NOMO-1 treated with dmso at 0.1 percent for 144 hours (cell line): ENCODE measurements around the gene ABCE1.
"Not testable (repeated sequence)": the region's sequence is repeated elsewhere in the genome, so short reads cannot be mapped to it uniquely, and the experiment has no call there.

Experiments
- DNase-seq: peaks from one replicate; lab custom pipeline; 2025; ENCODE audit not compliant: unreplicated experiment; lab: John Stamatoyannopoulos, UW

The ABCE1 gene

GRCh38 chr4:145101091-145101490 lies 3.0 kb downstream of the ABCE1 start:
- DNase-seq, result no peak

- DNase-seq, result no peak
These were observed 4.5 kb downstream of the ABCE1 start for GRCh38 chr4:145102619-145103018.

- DNase-seq, result no peak
These were observed 5.4 kb downstream of the ABCE1 start for GRCh38 chr4:145103496-145103895.

- no peak for DNase-seq
These were observed 9.0 kb downstream of the ABCE1 start for GRCh38 chr4:145107126-145107525.

- DNase-seq, result no peak
These were observed 10.0 kb downstream of the ABCE1 start for GRCh38 chr4:145108128-145108527.

GRCh38 chr4:145125396-145125795 lies 27.3 kb downstream of the ABCE1 start:
- no peak for DNase-seq

- DNase-seq, result no peak
These were observed 32.0 kb downstream of the ABCE1 start for GRCh38 chr4:145130130-145130529.

- no peak for DNase-seq
These were observed 32.8 kb downstream of the ABCE1 start for GRCh38 chr4:145130788-145131399.

GRCh38 chr4:145131848-145132247 lies 33.7 kb downstream of the ABCE1 start:
- no peak for DNase-seq

GRCh38 chr4:145132511-145133098 lies 34.5 kb downstream of the ABCE1 start:
- no peak for DNase-seq

GRCh38 chr4:145136219-145136618 lies 38.1 kb downstream of the ABCE1 start:
- not testable (repeated sequence) for DNase-seq

GRCh38 chr4:145148980-145149379 lies 50.9 kb downstream of the ABCE1 start:
- no peak for DNase-seq

GRCh38 chr4:145153181-145153903 lies 55.2 kb downstream of the ABCE1 start:
- no peak for DNase-seq

GRCh38 chr4:145153904-145154298 lies 55.8 kb downstream of the ABCE1 start:
- no peak for DNase-seq

- no peak for DNase-seq
These were observed 56.5 kb downstream of the ABCE1 start for GRCh38 chr4:145154573-145154972.

- DNase-seq, result no peak
These were observed 57.3 kb downstream of the ABCE1 start for GRCh38 chr4:145155268-145155870.

GRCh38 chr4:145156986-145157385 lies 58.9 kb downstream of the ABCE1 start:
- DNase-seq, result no peak

GRCh38 chr4:145161549-145161948 lies 63.4 kb downstream of the ABCE1 start:
- no peak for DNase-seq

GRCh38 chr4:145167887-145168286 lies 69.8 kb downstream of the ABCE1 start:
- DNase-seq, result no peak

GRCh38 chr4:145168581-145169187 lies 70.6 kb downstream of the ABCE1 start:
- no peak for DNase-seq

GRCh38 chr4:145170223-145170622 lies 72.1 kb downstream of the ABCE1 start:
- no peak for DNase-seq

GRCh38 chr4:145171911-145172310 lies 73.8 kb downstream of the ABCE1 start:
- no peak for DNase-seq
